Upper lobe of left lung (tissue), 4 donors: ENCODE data around the gene NAMPT.

Source experiments
- EP300 ChIP-seq, 4 donors: sonication (generic); formaldehyde crosslinking; IDR thresholded peaks; one replicate each; pipeline ENCODE4 v1.5.1; 2017; ENCODE audit warnings: antibody characterized with exemption in 4 of 4, control low read depth in 2 of 4
- POLR2A ChIP-seq, 4 donors: fragments of 450-650 bp; IDR thresholded peaks; one replicate each; pipeline ENCODE4 v1.5.1; 2016 to 2017; ENCODE audit warnings: antibody characterized with exemption in 4 of 4, mild to moderate bottlenecking in 2 of 4
- POLR2AphosphoS5 ChIP-seq, 2 donors: sonication (generic); formaldehyde crosslinking; IDR thresholded peaks; one replicate each; pipeline ENCODE4 v1.5.1; 2017; ENCODE audit warnings: antibody characterized with exemption in 2 of 2
- TF ChIP-seq, protein P1 (sequence below), 6 experiments: fragments of 450-650 bp in 4 of 6; fragments of 200-600 bp in 2 of 6; sonication (generic) in 2 of 6; IDR thresholded peaks; one replicate each; pipeline ENCODE4 v1.5.1; 2016 to 2019; ENCODE audit warnings: antibody characterized with exemption in 6 of 6

DNA sequence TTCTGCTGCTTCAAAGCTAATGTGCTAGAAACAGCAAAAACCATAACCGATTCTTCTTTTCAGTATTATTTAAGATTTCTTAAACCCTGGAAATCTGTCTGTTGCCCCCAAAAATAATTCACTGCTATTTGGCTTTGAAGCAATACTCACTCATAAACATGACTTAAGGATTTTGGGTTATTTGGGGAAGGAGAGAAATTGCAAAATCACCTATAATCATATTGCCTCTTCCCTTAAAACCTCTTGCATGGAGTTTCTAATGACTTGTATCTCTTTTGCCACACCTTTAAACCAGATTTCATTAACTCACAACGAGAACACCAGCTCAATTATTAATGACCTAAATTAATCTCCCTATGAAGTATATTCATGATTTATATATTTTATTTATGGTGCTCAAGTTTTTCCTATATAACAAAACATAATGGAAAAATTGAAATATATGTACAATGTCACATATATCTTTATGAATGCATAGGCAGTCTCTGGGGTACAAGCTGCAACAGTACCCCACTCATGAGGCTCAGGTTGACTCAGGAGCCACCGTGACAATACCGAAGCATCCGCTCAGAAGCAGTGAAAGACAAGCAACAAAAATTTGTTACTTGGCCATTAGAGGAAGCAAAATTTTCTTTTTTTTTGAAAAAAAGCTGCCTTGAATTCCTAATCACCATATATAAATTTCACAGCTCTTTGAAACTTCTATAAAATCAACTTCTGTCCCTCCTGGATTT, 3.0 kb downstream of the NAMPT start:
- TF ChIP-seq EP300 (IDR thresholded peaks at IDR 0.05) = no peak
- TF ChIP-seq POLR2AphosphoS5 (IDR thresholded peaks at IDR 0.05) = no peak
- TF ChIP-seq, protein P1, sequence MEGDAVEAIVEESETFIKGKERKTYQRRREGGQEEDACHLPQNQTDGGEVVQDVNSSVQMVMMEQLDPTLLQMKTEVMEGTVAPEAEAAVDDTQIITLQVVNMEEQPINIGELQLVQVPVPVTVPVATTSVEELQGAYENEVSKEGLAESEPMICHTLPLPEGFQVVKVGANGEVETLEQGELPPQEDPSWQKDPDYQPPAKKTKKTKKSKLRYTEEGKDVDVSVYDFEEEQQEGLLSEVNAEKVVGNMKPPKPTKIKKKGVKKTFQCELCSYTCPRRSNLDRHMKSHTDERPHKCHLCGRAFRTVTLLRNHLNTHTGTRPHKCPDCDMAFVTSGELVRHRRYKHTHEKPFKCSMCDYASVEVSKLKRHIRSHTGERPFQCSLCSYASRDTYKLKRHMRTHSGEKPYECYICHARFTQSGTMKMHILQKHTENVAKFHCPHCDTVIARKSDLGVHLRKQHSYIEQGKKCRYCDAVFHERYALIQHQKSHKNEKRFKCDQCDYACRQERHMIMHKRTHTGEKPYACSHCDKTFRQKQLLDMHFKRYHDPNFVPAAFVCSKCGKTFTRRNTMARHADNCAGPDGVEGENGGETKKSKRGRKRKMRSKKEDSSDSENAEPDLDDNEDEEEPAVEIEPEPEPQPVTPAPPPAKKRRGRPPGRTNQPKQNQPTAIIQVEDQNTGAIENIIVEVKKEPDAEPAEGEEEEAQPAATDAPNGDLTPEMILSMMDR (IDR thresholded peaks at IDR 0.05) = no peak
- no peak for TF ChIP-seq POLR2A (IDR thresholded peaks at IDR 0.05)
